ENCODE measurements around the gene ZBTB7B. TPM values are rescaled to one million over a fixed set of nuclear protein-coding genes. Genes with fewer than 3 reads are reported as not detected.

The ZBTB7B gene
- total RNA-seq, 4 donors from 2014 or later: 44.6 to 53.4 (median 49.5) TPM

DNA sequence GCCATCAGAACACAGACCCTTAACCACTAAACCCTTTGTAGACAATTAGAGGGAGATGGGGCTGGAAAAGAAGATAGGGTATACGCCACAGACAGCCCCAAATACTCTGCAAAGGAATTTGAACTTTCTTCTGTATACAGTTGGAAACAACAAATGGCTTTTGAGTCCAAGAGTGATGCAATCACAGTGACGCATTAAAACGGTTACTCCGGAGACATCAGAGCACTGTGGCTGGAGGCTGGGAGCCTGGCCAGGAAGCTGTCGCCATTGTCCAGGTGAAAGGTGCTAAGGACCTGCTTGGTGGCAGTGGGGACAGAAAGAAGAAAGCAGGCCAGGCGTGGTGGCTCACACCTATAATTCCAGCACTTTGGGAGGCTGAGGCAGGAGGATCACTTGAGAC is 15.3 kb upstream of the ZBTB7B start:
- WGBS, 2 donors: 80 to 81% methylated on average over 6 of the region's 6 CpGs
- peaks cover 0 to 60% (median 0%) of the 10 kb centered on the region in 3 donors for H3K36me3 ChIP-seq
- no peak overlapping the region for H3K4me3 ChIP-seq

GRCh38 chr1:154988058-154988954 is 14.3 kb upstream of the ZBTB7B start:
- no peak for DNase-seq (ENCODE audit: low spot score in 2 of 2)
- Histone ChIP-seq H3K9me3 (no peaks in the 10 kb centered on the region), H3K4me3 (no peak overlapping the region), H3K27me3 (no peaks in the 10 kb centered on the region), H3K36me3 (peaks cover 0 to 69% (median 0%) of the 10 kb centered on the region in 3 donors), H3K27ac (no peak overlapping the region), H3K4me1 (peaks cover 3 to 21% (median 9%) of the 10 kb centered on the region in 4 donors)
- no peak for TF ChIP-seq EP300 (IDR thresholded peaks at IDR 0.05)
- TF ChIP-seq POLR2A (IDR thresholded peaks at IDR 0.05): no peak
- TF ChIP-seq CTCF (IDR thresholded peaks at IDR 0.05): no peak
- WGBS, 2 donors: 86 to 87% methylated on average over 17 of the region's 17 CpGs

More for the DNA sequence above, 15.3 kb upstream of the ZBTB7B start:
- peaks cover 3 to 26% (median 12%) of the 10 kb centered on the region in 4 donors for H3K4me1 ChIP-seq
- TF ChIP-seq EP300 (IDR thresholded peaks at IDR 0.05): no peak
- TF ChIP-seq CTCF (IDR thresholded peaks at IDR 0.05): no peak
- no peak for TF ChIP-seq POLR2A (IDR thresholded peaks at IDR 0.05)
- DNase-seq (ENCODE audit: low spot score in 2 of 2): no peak
- H3K9me3 ChIP-seq: no peaks in the 10 kb centered on the region
- no peak overlapping the region for H3K27ac ChIP-seq
- no peaks in the 10 kb centered on the region for H3K27me3 ChIP-seq

GRCh38 chr1:154989195-154989860 is 13.3 kb upstream of the ZBTB7B start:
- no peak for DNase-seq (ENCODE audit: low spot score in 2 of 2)

GRCh38 chr1:154990276-154990675 is 12.3 kb upstream of the ZBTB7B start:
- Histone ChIP-seq H3K36me3 (peaks cover 0 to 73% (median 0%) of the 10 kb centered on the region in 3 donors), H3K27me3 (no peaks in the 10 kb centered on the region), H3K4me3 (no peak overlapping the region), H3K9me3 (no peaks in the 10 kb centered on the region), H3K27ac (no peak overlapping the region), H3K4me1 (peaks cover 0 to 5% (median 0%) of the 10 kb centered on the region in 4 donors)
- no peak for DNase-seq (ENCODE audit: low spot score in 2 of 2)
- TF ChIP-seq POLR2A (IDR thresholded peaks at IDR 0.05) (no peak), EP300 (IDR thresholded peaks at IDR 0.05) (no peak), CTCF (IDR thresholded peaks at IDR 0.05) (no peak)
- 90 to 91% methylated on average over 8 of the region's 8 CpGs for WGBS, 2 donors

More at GRCh38 chr1:154989195-154989860, 13.3 kb upstream of the ZBTB7B start:
- H3K27me3 ChIP-seq: no peaks in the 10 kb centered on the region
- no peak overlapping the region for H3K27ac ChIP-seq
- H3K4me1 ChIP-seq: peaks cover 0 to 12% (median 3%) of the 10 kb centered on the region in 4 donors
- 75 to 84% methylated on average over 3 of the region's 3 CpGs for WGBS, 2 donors
- H3K4me3 ChIP-seq: no peak overlapping the region
- H3K9me3 ChIP-seq: no peaks in the 10 kb centered on the region
- peaks cover 0 to 73% (median 0%) of the 10 kb centered on the region in 3 donors for H3K36me3 ChIP-seq
- TF ChIP-seq EP300 (IDR thresholded peaks at IDR 0.05): no peak
- TF ChIP-seq CTCF (IDR thresholded peaks at IDR 0.05): no peak
- no peak for TF ChIP-seq POLR2A (IDR thresholded peaks at IDR 0.05)

Measured in tibial nerve (tissue), 4 donors.